ENCODE results near the gene APRT. TPM values are rescaled to one million over a fixed set of nuclear protein-coding genes. Genes with fewer than 3 reads are reported as not detected.

The APRT gene
- total and polyA plus RNA-seq, 9 of the 15 experiments (the other 6 are each of a cell fraction or from before 2014, with no cell fraction given) = 41.7 to 409 (median 146) TPM

DNA sequence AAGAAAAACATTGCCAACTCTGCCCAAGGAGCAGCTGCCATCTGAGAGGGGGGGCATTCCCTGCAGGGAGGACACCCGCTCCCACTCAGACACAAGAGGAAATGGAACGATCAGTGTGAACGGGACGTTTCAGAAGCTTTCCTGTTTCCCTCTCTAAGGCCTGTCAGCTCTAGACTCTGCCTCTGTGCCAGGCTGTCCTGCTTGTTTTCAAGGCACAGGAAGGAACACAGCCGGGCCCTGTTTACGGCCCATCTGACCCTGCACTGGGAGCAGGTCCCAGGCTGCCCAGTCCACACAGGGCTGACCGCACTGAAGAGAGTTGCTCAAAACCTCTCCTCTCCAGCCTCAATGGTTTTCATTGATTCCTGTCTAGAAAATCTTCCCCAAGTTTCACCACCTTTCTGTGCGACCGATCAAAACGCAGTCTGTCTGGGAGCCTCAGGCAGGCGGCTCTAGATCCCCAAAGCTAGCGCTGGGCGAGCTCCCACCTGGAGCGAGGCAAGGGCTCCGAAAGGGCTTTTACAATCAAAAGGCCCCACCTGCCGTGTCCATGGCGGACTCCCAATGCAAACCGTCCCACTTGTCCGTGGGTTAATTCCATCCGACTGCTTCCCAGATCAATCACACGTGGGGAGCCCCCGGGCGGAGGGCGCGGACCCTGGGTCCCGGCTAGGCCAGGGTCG is 28.2 kb downstream of the APRT start (continued):
- TF ChIP-seq ZNF318 (IDR thresholded peaks at IDR 0.05; ENCODE audit: borderline replicate concordance in 1 of 2, low read depth in 1 of 2) (no peak), MECOM (CRISPR knock-in tag; IDR thresholded peaks at IDR 0.05) (no peak), KLF13 (tag; IDR thresholded peaks at IDR 0.05; ENCODE audit: borderline replicate concordance, low read depth) (no peak), HIVEP1 (CRISPR knock-in tag; IDR thresholded peaks at IDR 0.05) (no peak), PTRF (tag; IDR thresholded peaks at IDR 0.05) (no peak), STAT5B (CRISPR knock-in tag; IDR thresholded peaks at IDR 0.05) (no peak), ZNF3 (CRISPR knock-in tag; IDR thresholded peaks at IDR 0.05) (no peak), CXXC5 (CRISPR knock-in tag; IDR thresholded peaks at IDR 0.05) (no peak), GTF3C2 (IDR thresholded peaks at IDR 0.05; ENCODE audit: borderline replicate concordance, extremely low read depth, insufficient read length) (no peak), ZNF224 (CRISPR knock-in tag; IDR thresholded peaks at IDR 0.05) (no peak), TARDBP (IDR thresholded peaks at IDR 0.05) (no peak), MXI1 (IDR thresholded peaks at IDR 0.05; ENCODE audit: low read depth, low read length) (0 out of 2 replicates have a peak, but pooled peaks have one; percentile 12), SNIP1 (IDR thresholded peaks at IDR 0.05; ENCODE audit: low read depth) (no peak), CBX3 (IDR thresholded peaks at IDR 0.05; ENCODE audit: borderline replicate concordance in 1 of 2, low read length in 2 of 2) (no peak)
- TF ChIP-seq, protein P1, sequence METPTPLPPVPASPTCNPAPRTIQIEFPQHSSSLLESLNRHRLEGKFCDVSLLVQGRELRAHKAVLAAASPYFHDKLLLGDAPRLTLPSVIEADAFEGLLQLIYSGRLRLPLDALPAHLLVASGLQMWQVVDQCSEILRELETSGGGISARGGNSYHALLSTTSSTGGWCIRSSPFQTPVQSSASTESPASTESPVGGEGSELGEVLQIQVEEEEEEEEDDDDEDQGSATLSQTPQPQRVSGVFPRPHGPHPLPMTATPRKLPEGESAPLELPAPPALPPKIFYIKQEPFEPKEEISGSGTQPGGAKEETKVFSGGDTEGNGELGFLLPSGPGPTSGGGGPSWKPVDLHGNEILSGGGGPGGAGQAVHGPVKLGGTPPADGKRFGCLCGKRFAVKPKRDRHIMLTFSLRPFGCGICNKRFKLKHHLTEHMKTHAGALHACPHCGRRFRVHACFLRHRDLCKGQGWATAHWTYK (CRISPR knock-in tag; IDR thresholded peaks at IDR 0.05) = no peak
